HepG2 (cell line): ENCODE measurements around the gene MFAP1. TPM values are rescaled to one million over a fixed set of nuclear protein-coding genes. Genes with fewer than 3 reads are reported as not detected.
A peak's percentile ranks its signal among the peaks of the same experiment; 100 is the strongest.

Source experiments
- CHCHD3 ChIP-seq: sonication (generic); formaldehyde crosslinking; IDR thresholded peaks from 2 replicates; pipeline ENCODE4 v1.8.0; 2022; ENCODE audit warnings: mild to moderate bottlenecking, missing genetic modification reagents, moderate library complexity
- DZIP1 ChIP-seq: sonication (generic); formaldehyde crosslinking; IDR thresholded peaks from 2 replicates; pipeline ENCODE4 v1.5.0; 2020; ENCODE audit warnings: mild to moderate bottlenecking, missing genetic modification reagents
- FOXP1 ChIP-seq, 2 experiments: fragments of 450-650 bp in 1 of 2; IDR thresholded peaks; 2 replicates each; pipeline ENCODE4 v1.6.1; 2017 to 2018; ENCODE audit warnings: antibody characterized with exemption in 1 of 2
- GLMP ChIP-seq: sonication (generic); formaldehyde crosslinking; IDR thresholded peaks from 2 replicates; pipeline ENCODE4 v1.9.0; 2021; ENCODE audit warnings: missing genetic modification reagents, mild to moderate bottlenecking, borderline replicate concordance
- HINFP ChIP-seq: sonication (generic); formaldehyde crosslinking; IDR thresholded peaks from 2 replicates; pipeline ENCODE4 v1.4.0; 2020; ENCODE audit warnings: low read depth, mild to moderate bottlenecking, missing genetic modification reagents
- HNRNPH1 ChIP-seq: fragments of 200-400 bp; formaldehyde crosslinking; optimal IDR thresholded peaks from 2 replicates; pipeline ENCODE3; 2017; ENCODE audit warnings: mild to moderate bottlenecking, low read depth, low read length
- NAIF1 ChIP-seq: sonication (generic); formaldehyde crosslinking; IDR thresholded peaks from 2 replicates; pipeline ENCODE4 v1.5.0; 2020; ENCODE audit warnings: mild to moderate bottlenecking, missing genetic modification reagents, borderline replicate concordance
- NFE2L1 ChIP-seq: sonication (generic); formaldehyde crosslinking; IDR thresholded peaks from 2 replicates; pipeline ENCODE4 v1.4.0; 2020; ENCODE audit warnings: missing genetic modification reagents, mild to moderate bottlenecking, borderline replicate concordance
- NR2C2 ChIP-seq: sonication (generic); formaldehyde crosslinking; IDR thresholded peaks from 2 replicates; pipeline ENCODE4 v1.4.0; 2020; ENCODE audit warnings: missing genetic modification reagents, mild to moderate bottlenecking, moderate library complexity, borderline replicate concordance
- RAD21 ChIP-seq: fragments of 450-650 bp; formaldehyde crosslinking; IDR thresholded peaks from 2 replicates; pipeline ENCODE4 v1.5.0; 2020; ENCODE audit warnings: mild to moderate bottlenecking
- SRY ChIP-seq: sonication (generic); formaldehyde crosslinking; IDR thresholded peaks from 2 replicates; pipeline ENCODE4 v1.8.0; 2022; ENCODE audit warnings: mild to moderate bottlenecking, missing genetic modification reagents
- TCF12 ChIP-seq, 2 experiments: fragments of 450-650 bp in 1 of 2; sonication (generic) in 1 of 2; formaldehyde crosslinking in 1 of 2; IDR thresholded peaks; 2 replicates each; pipeline versions ENCODE4 v1.6.1 to v1.8.0; 2017 to 2022; ENCODE audit warnings: antibody characterized with exemption in 1 of 2, mild to moderate bottlenecking in 1 of 2, missing genetic modification reagents in 1 of 2, moderate library complexity in 1 of 2
- ZNF530 ChIP-seq: sonication (generic); formaldehyde crosslinking; IDR thresholded peaks from 2 replicates; pipeline ENCODE4 v1.5.0; 2020; ENCODE audit warnings: low read depth, mild to moderate bottlenecking, missing genetic modification reagents
- ZNF597 ChIP-seq: sonication (generic); formaldehyde crosslinking; IDR thresholded peaks from 2 replicates; pipeline ENCODE4 v1.5.0; 2020; ENCODE audit warnings: missing genetic modification reagents
- ZNF737 ChIP-seq: sonication (generic); formaldehyde crosslinking; IDR thresholded peaks from 2 replicates; pipeline ENCODE4 v1.5.0; 2020; ENCODE audit warnings: missing genetic modification reagents, mild to moderate bottlenecking, borderline replicate concordance
- polyA plus RNA-seq, 8 experiments: library from polyadenylated mRNA; depleted of rRNA in 3 of 8; stranded (reverse) in 7 of 8; unstranded in 1 of 8; fragments of >200 nt; fragmentation: Illumina TruSeq in 4 of 8; extraction: Trizol in 4 of 8; gene quantifications; 2 replicates each; pipeline versions ENCODE4 v1.2.1 to v1.2.3, GENCODE V29; 2011 to 2016; ENCODE audit warnings: low read depth in 4 of 8, missing spikeins in 1 of 8, mixed read lengths in 1 of 8; ENCODE audit not compliant: insufficient read depth in 1 of 8
- total RNA-seq, 5 experiments: library from RNA; depleted of rRNA; stranded (reverse); fragments of >200 nt; fragmentation: Illumina TruSeq; extraction: Trizol; gene quantifications; 2 replicates each; pipeline ENCODE4 v1.2.3, GENCODE V29; 2016; ENCODE audit warnings: low read depth in 1 of 5
- TF ChIP-seq, protein P1 (sequence below): IDR thresholded peaks from 2 replicates; pipeline ENCODE4 v1.6.1; 2016
- TF ChIP-seq, protein P2 (sequence below): sonication (generic); formaldehyde crosslinking; IDR thresholded peaks from 2 replicates; pipeline ENCODE4 v1.4.0; 2020; ENCODE audit warnings: mild to moderate bottlenecking, missing genetic modification reagents

MFAP1 gene
- total and polyA plus RNA-seq, 2 of the 13 experiments (the other 11 are each of a cell fraction or from before 2014, with no cell fraction given): 11.8 to 39.5 TPM

- no peak for TF ChIP-seq ZNF597 (CRISPR knock-in tag)
- TF ChIP-seq HINFP: no peak; the same call in 1 of the 2 replicates
- TF ChIP-seq, protein P1, sequence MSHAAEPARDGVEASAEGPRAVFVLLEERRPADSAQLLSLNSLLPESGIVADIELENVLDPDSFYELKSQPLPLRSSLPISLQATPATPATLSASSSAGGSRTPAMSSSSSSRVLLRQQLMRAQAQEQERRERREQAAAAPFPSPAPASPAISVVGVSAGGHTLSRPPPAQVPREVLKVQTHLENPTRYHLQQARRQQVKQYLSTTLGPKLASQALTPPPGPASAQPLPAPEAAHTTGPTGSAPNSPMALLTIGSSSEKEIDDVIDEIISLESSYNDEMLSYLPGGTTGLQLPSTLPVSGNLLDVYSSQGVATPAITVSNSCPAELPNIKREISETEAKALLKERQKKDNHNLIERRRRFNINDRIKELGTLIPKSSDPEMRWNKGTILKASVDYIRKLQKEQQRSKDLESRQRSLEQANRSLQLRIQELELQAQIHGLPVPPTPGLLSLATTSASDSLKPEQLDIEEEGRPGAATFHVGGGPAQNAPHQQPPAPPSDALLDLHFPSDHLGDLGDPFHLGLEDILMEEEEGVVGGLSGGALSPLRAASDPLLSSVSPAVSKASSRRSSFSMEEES (CRISPR knock-in tag): peak; percentile 43; the same call in 1 of the 2 replicates
- TF ChIP-seq NFE2L1 (CRISPR knock-in tag): no peak
- TF ChIP-seq ZNF737 (CRISPR knock-in tag): no peak
- no peak for TF ChIP-seq GLMP
- TF ChIP-seq SRY (CRISPR knock-in tag): no peak; the same call in none of the 2 replicates
- peak; percentile 70; the same call in 1 of the 2 replicates for TF ChIP-seq DZIP1 (CRISPR knock-in tag)
- peak; percentile 33; the same call in 1 of the 2 replicates for TF ChIP-seq RAD21 (CRISPR knock-in tag)
- TF ChIP-seq TCF12 (IDR thresholded peaks at IDR 0.05): no peak
- no peak for TF ChIP-seq TCF12 (CRISPR knock-in tag; IDR thresholded peaks at IDR 0.05)
- no peak for TF ChIP-seq NAIF1 (CRISPR knock-in tag)
- TF ChIP-seq NR2C2: no peak
- TF ChIP-seq CHCHD3 (CRISPR knock-in tag): no peak
- no peak for TF ChIP-seq HNRNPH1
- no peak for TF ChIP-seq ZNF530
- TF ChIP-seq FOXP1 (IDR thresholded peaks at IDR 0.05): no peak
- TF ChIP-seq FOXP1 (CRISPR knock-in tag; IDR thresholded peaks at IDR 0.05): 0 out of 2 replicates have a peak, but pooled peaks have one; percentile 8
- TF ChIP-seq, protein P2, sequence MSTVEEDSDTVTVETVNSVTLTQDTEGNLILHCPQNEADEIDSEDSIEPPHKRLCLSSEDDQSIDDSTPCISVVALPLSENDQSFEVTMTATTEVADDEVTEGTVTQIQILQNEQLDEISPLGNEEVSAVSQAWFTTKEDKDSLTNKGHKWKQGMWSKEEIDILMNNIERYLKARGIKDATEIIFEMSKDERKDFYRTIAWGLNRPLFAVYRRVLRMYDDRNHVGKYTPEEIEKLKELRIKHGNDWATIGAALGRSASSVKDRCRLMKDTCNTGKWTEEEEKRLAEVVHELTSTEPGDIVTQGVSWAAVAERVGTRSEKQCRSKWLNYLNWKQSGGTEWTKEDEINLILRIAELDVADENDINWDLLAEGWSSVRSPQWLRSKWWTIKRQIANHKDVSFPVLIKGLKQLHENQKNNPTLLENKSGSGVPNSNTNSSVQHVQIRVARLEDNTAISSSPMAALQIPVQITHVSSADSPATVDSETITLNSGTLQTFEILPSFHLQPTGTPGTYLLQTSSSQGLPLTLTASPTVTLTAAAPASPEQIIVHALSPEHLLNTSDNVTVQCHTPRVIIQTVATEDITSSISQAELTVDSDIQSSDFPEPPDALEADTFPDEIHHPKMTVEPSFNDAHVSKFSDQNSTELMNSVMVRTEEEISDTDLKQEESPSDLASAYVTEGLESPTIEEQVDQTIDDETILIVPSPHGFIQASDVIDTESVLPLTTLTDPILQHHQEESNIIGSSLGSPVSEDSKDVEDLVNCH: no peak
These were observed 47.1 kb downstream of the MFAP1 start (continued) for GRCh38 chr15:43777267-43777914.
